SH-SY5Y (cell line): ENCODE results near the gene PCSK4.

Experiments used
- GATA2 ChIP-seq: IDR thresholded peaks from 2 replicates; pipeline ENCODE4 v1.6.1; 2011; ENCODE audit warnings: mild to moderate bottlenecking, low read depth, low read length
- GATA3 ChIP-seq: IDR thresholded peaks from 2 replicates; pipeline ENCODE4 v1.6.1; 2011; ENCODE audit warnings: low read depth, mild to moderate bottlenecking, low read length, moderate library complexity

GRCh38 chr19:1432507-1432887, 57.7 kb downstream of the PCSK4 start:
- TF ChIP-seq GATA2 (no peak), GATA3 (no peak)
